Posterior vena cava (tissue), 2 donors: ENCODE measurements around the gene TP53RK. TPM values are rescaled to one million over a fixed set of nuclear protein-coding genes. Genes with fewer than 3 reads are reported as not detected.

Source experiments
- DNase-seq: peaks from one replicate; pipeline ENCODE4 v3.0.0-alpha.2; 2020; ENCODE audit warnings: low spot score
- intact Hi-C, 2 donors: fragments of 100-400 bp; cut with DNase I; formaldehyde crosslinking; loops; one replicate each; pipeline versions ENCODE4 v1.14.1 to v1.14.2; 2022 to 2023
- total RNA-seq, 2 donors: library from RNA; stranded (reverse); fragmentation: NEBNext Ultra II Directional; extraction: Animal tissue kit (Norgen Biotek cat#: 25700); gene quantifications; one replicate each; pipeline ENCODE4 v1.2.1, GENCODE V29; 2021
- donor health status: DM: yes; HTN: yes; CAD: no.
- donor health status: DM: yes; HTN: yes; CAD: no.

TP53RK gene
- total RNA-seq, 2 donors from 2014 or later: 9.5 to 12.4 TPM

DNA sequence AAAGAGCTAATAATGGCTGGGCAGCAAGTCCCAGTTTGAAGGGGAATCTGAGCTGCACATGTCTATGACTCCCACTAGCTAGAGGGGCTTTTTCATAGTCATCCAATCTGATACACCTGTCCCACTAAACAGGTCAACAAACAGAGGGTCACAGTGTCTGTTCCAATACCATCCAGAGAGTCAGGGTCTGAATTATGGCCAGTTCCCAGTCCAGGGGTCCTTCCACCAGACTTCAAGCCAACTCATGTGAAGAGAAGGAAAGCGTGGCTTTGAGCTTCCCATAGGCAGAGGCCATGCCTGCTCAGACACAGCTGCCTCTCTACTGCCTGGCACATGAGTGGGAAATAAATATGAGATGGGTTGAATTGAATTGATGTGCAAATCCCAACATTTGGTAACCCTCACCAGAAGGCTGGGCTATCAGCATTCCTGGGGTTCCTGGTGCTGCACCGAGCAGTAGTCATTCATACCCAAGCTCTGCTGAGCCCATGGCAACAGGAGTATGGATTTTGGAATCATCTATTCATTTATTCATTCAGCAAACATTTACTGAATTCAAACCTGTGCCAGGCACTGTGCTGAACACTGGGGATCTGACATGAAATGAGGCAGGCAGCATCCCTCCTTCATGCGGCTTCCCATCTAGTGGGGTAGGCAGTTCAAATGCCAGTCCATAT lies 17.2 kb downstream of the TP53RK start:
- DNase-seq: no peak
- intact Hi-C loops: no loop called here

GRCh38 chr20:46670585-46671584 lies 18.4 kb downstream of the TP53RK start:
- intact Hi-C loops: no loop called here

DNA sequence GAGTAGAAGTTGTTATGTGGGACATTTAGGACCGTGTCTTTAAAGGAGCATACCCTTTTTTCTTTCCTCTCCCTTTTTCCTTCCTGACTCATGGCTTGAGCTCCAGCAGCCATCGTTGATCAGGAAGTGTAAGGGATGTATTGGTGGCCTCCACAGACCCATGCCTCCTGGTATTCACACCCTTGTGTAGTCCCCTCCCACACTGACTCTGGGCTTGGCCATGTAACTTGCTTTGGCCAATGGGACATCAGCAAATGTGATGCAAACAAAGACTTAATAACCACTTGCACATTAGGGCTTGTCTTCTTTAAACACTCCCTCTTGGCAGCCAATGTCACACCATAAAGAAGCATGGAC lies 19.0 kb downstream of the TP53RK start:
- intact Hi-C loops: no loop called here
- no peak for DNase-seq

More at GRCh38 chr20:46670585-46671584, 18.4 kb downstream of the TP53RK start:
- no peak for DNase-seq

DNA sequence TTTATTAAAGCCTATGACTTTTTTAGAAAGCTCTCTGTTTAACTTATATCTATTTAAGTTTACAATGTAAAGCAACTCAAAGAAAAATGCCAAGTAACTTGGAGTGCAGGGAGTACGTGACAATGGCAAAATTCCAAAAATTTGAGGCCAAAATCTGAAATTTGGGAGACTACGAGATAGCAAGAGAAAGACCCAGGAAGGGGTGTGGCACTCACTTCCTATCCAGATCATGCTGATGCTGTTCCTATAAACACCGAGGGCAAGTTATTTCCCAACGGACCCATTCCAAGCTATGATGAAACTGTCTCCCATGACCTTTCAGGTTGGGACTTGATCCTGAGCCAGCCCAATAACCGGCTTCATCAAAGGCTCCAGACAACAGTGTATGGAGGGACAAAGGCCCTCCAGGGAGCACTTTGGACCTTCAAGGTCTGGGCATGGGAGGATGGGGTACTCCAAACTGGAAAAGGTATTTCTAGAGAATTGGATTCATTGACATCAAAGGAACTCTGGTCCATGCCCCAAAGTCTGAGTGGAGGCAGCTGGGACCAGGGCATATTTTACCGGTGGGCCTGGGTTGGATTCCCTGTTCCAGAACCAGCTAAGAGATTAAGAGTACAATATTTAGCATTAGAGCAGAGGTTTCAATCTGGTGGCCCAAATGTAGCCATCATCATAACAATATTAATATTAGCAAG lies 22.3 kb downstream of the TP53RK start:
- no peak for DNase-seq
- intact Hi-C loops: no loop called here

DNA sequence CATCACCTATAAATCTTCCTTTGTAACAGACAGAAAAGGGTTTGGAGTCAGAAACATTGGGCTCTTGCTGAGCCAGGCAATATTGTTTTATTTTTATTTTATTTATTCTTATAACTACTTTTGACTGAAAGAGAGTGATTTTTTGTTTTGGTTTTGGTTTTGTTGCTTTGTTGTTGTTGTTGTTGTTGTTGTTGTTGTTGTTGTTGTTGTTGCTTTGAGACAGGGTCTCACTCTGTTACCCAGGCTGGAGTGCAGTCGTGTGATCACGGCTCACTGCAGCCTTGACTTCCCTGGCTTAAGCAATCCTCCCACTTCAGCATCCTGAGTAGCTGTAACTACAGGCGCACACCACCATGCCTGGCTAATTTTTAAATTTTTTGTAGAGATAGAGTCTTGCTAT lies 22.9 kb downstream of the TP53RK start:
- intact Hi-C loops: no loop called here
- DNase-seq: no peak

- intact Hi-C loops: no loop called here
- no peak for DNase-seq
Measured at GRCh38 chr20:46665602-46666001, 23.6 kb downstream of the TP53RK start.

- no peak for DNase-seq
- intact Hi-C loops: no loop called here
Measured at GRCh38 chr20:46663531-46663930, 25.7 kb downstream of the TP53RK start.

- intact Hi-C loops: no loop called here
- DNase-seq: no peak
Measured at GRCh38 chr20:46661659-46662058, 27.6 kb downstream of the TP53RK start.

- DNase-seq: no peak
Measured at GRCh38 chr20:46660487-46660886, 28.8 kb downstream of the TP53RK start.

DNA sequence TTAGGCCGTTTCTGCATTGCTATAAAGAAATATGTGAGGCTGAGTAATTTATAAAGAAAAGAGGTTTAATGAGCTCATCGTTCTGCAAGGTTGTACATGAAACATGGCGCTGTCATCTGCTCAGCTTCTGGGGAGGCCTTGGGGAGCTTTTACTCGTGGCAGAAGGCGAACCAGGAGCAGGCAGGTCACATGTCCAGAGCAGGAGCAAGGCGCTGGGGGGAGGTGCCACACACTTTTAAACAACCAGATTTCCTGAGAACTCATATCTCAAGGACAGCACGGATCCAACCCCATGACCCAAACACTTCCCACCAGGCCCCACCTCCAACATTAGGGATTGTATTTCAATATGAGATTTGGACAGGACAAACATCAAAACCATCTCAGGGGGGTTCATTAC lies 31.6 kb downstream of the TP53RK start:
- no peak for DNase-seq
- intact Hi-C loops: no loop called here

More at GRCh38 chr20:46660487-46660886, 28.8 kb downstream of the TP53RK start:
- intact Hi-C loops: no loop called here

- no peak for DNase-seq
- intact Hi-C loops: no loop called here
Measured at GRCh38 chr20:46657137-46657536, 32.1 kb downstream of the TP53RK start.

DNA sequence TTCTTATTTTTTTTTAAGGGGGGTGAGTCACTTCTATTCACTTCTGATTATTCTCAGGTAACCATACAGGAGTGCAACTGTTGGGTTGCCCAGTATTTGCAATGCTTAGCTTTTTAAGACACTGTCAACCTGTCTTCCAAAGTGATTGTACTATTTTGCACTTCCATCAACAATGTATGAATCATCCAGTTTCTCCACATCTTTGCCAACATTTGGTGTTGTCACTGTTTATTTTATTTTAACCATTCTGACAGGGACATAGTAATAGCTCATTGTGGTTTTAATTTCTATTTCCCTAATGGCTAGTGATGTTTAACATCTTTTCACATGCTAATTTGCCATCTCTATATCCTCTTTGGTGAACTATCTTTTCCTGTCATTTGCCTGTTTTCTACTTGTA lies 36.5 kb downstream of the TP53RK start:
- intact Hi-C loops: no loop called here
- DNase-seq: no peak

DNA sequence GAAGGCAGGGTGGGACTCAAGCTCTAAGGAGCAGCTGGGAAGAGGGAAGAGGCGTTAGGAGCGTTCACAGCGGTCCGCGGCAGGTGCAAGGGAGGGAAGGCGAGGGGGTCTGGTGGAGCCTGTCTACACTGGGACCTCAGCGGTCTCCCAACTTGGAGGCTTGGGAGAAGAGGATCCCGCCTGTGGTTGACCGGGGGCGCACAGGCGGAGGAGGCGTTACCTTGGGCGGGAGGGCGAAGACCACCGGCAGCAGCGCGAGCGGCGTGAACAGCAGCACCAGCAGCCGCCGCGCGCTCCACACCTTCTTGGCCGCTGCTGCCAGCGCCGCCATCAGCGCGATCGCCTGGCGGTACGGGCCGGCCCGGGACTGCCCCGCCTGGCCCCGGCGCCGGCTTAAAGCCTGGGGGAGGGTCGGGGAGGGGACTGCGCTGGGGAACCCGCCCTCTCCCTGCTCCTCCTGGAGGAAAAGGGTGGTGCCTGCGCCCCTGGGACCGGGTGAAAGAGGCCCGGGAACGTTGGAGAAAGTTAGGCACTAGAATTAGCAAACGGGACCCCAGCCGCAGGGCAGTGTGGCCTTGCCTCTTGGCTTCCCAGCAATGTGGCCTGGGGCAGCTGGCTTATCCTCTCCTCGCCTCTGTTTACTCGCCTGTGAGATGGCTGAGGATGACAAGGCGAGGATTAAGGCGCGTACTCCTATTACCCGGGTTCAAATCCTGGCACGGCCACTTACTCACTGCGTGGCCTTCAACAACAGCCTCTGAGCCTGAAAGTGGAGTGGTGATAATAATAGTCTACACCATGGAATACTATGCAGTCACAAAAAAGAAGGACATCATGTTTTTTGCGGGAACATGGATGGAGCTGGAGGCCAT lies 37.9 kb downstream of the TP53RK start, which contains the start of gene SLC13A3:
Gene SLC13A3 (minus strand): TSS at position 369 of the 872 bp plus-strand sequence. CDS start 38 bp downstream, at position 331.
- intact Hi-C loops: no loop called here
- DNase-seq: no peak

DNA sequence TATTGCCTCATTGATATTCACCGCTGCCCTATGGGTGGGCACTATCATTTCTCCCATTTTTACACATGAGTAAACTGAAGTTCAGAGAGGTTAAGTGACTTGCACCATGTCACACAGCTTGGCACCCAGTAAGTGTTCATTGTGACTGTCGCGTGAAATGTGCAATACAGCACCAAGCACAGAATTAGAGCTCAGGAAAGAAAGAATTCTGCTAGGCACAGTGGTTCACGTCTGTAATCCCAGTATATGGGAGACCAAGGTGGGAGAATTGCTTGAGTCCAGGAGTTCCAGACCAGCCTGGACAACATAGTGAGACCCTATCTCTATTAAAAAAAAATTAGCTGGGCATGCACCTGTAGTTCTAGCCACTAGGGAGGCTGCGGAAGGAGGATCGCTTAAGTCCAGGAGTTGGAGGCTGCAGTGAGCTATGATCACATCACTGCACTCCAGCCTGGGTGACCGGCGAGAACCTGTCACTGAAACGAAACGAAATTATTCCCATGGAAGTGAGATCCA lies 38.6 kb downstream of the TP53RK start:
- intact Hi-C loops: no loop called here
- DNase-seq: no peak

GRCh38 chr20:46649965-46650542 lies 39.2 kb downstream of the TP53RK start:
- intact Hi-C loops: no loop called here

GRCh38 chr20:46649650-46649949 lies 39.6 kb downstream of the TP53RK start:
- no peak for DNase-seq
- intact Hi-C loops: no loop called here

More at GRCh38 chr20:46649965-46650542, 39.2 kb downstream of the TP53RK start:
- DNase-seq: no peak

DNA sequence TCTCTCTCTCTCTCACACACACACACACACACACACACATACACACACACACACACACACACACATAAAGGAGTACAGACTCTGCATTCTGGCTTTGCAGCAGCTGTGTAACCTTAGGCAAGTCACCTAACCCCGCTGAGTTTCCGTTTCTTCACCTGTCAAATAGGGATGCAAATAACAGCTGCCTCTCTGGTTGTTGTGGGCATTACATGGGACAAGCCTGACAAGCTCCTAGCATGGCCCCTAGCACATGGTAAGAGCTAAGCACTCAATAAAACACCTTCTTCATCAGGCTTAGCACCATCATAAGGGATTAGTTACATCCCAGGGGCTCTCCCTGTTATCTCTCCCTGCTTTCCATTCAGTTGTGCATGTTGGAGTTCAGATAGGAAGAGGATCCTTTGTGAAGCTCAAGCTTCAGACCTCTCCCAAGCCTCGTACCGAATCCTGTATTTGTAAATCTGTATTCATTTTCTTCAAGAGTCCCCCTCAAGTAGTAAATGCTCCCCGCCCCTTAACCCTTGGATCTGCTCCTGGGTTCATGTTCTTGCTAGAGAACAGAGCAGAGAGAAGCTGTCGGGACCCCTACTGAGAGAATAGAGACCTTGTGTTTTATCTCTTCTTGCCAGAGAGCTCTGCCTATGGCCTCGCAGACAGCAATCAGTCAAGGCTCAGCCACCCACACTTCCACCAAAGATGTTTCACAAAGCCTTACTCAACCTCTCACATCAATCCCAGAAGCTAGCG lies 40.2 kb downstream of the TP53RK start:
- DNase-seq: no peak
- intact Hi-C loops: no loop called here

- intact Hi-C loops: no loop called here
- no peak for DNase-seq
Measured at GRCh38 chr20:46647469-46647868, 41.8 kb downstream of the TP53RK start.
